HepG2 (cell line): ENCODE results near the gene NIP7. TPM values are rescaled to one million over a fixed set of nuclear protein-coding genes. Genes with fewer than 3 reads are reported as not detected.
A peak's percentile ranks its signal among the peaks of the same experiment; 100 is the strongest.

Experiments
- ATAC-seq: fragments of 200-7000 bp; cut with Tn5 transposase; 3 replicates; pipeline ENCODE4 v1.9.1; 2020; ENCODE audit warnings: mild to moderate bottlenecking, moderate library complexity
- BruUV-seq: library from RNA; stranded (reverse); fragments of 400-500 nt; replicated peaks from 2 replicates; lab custom pipeline; 2021; lab: Mats Ljungman, UMichigan
- CTCF ChIA-PET: fragments of 300-600 bp; formaldehyde crosslinking; extraction: SDS; loops from one replicate; lab custom pipeline; 2021; ENCODE audit warnings: low total read pairs, inconsistent platforms, low intra/inter-chr PET ratio; lab: Yijun Ruan, JAX
- POLR2A ChIA-PET: fragments of 350-600 bp; sonication (Branson Sonifier 250); formaldehyde crosslinking; loops from one replicate; lab custom pipeline; 2020; ENCODE audit warnings: antibody characterized with exemption, inconsistent platforms; lab: Yijun Ruan, JAX
- DNase-seq: peaks from one replicate; pipeline ENCODE4 v3.0.0-alpha.2; 2015; ENCODE audit warnings: low spot score
- FAIRE-seq: peaks from 3 replicates; lab custom pipeline; 2011; peaks lifted over from hg19 to GRCh38; lab: Jason Lieb, UNC
- H2AFZ ChIP-seq: one replicate; pipeline ENCODE4 v1.6.1; 2011; ENCODE audit warnings: low read length, inconsistent platforms
- H3K27ac ChIP-seq: fragments of 300-600 bp; 3 replicates; pipeline ENCODE4 v1.8.0; 2011; ENCODE audit warnings: mixed run types, mild to moderate bottlenecking, mixed read lengths, low read length, inconsistent platforms; ENCODE audit not compliant: insufficient read depth; ENCODE audit errors: extremely low read length
- H3K27me3 ChIP-seq, 2 experiments: fragments of 200-600 bp in 1 of 2; 2 replicates in 1 of 2; 3 replicates in 1 of 2; pipeline versions ENCODE4 v1.6.0 to v1.8.0; 2011; ENCODE audit warnings: low read length in 2 of 2, mild to moderate bottlenecking in 2 of 2, moderate library complexity in 2 of 2, inconsistent platforms in 1 of 2; ENCODE audit not compliant: insufficient read depth in 2 of 2, control insufficient read depth in 1 of 2
- H3K36me3 ChIP-seq, 2 experiments: fragments of 200-600 bp in 1 of 2; replicated peaks in 1 of 2; 2 replicates in 1 of 2; 3 replicates in 1 of 2; pipeline versions ENCODE4 v1.5.1 to v1.8.0; 2011; ENCODE audit warnings: low read length in 2 of 2, inconsistent platforms in 1 of 2; ENCODE audit not compliant: insufficient read depth in 2 of 2, control insufficient read depth in 1 of 2
- H3K4me1 ChIP-seq: 2 replicates; pipeline ENCODE4 v1.5.1; 2012; ENCODE audit warnings: low read length, inconsistent platforms; ENCODE audit not compliant: insufficient read depth
- H3K4me2 ChIP-seq: 2 replicates; pipeline ENCODE4 v1.6.0; 2011; ENCODE audit warnings: low read depth, low read length, inconsistent platforms
- H3K4me3 ChIP-seq, 3 experiments: fragments of 200-600 bp in 1 of 3; sonication (generic), shearing (Covaris generic) in 1 of 3; replicated peaks in 1 of 3; 2 replicates each; pipeline ENCODE4 v1.5.1; 2011 to 2016; ENCODE audit warnings: low read length in 3 of 3, inconsistent platforms in 2 of 3, low read depth in 2 of 3, mild to moderate bottlenecking in 2 of 3, control low read depth in 1 of 3, mixed read lengths in 1 of 3; ENCODE audit not compliant: insufficient read depth in 1 of 3
- H3K79me2 ChIP-seq: one replicate; pipeline ENCODE4 v1.6.1; 2011; ENCODE audit warnings: low read length, inconsistent platforms; ENCODE audit not compliant: insufficient read depth
- H3K9ac ChIP-seq: 2 replicates; pipeline ENCODE4 v1.6.0; 2011; ENCODE audit warnings: mild to moderate bottlenecking, low read depth, low read length, inconsistent platforms; ENCODE audit not compliant: insufficient read depth
- H3K9me3 ChIP-seq: 2 replicates; pipeline ENCODE4 v1.5.1; 2012; ENCODE audit warnings: mild to moderate bottlenecking, low read length
- H4K20me1 ChIP-seq: 2 replicates; pipeline ENCODE4 v1.6.0; 2011; ENCODE audit warnings: inconsistent platforms, mild to moderate bottlenecking, low read length, moderate library complexity; ENCODE audit not compliant: insufficient read depth
- ASH2L ChIP-seq: fragments of 300-600, 200-600 bp; sonication (generic); IDR thresholded peaks from 2 replicates; pipeline ENCODE4 v1.7.0; 2017; ENCODE audit warnings: low read depth, mild to moderate bottlenecking, moderate library complexity, mixed read lengths, low read length; ENCODE audit not compliant: insufficient read length
- HNF4G ChIP-seq, 2 experiments: sonication (generic) in 1 of 2; formaldehyde crosslinking in 1 of 2; IDR thresholded peaks; 2 replicates each; pipeline versions ENCODE4 v1.4.0 to v1.6.1; 2011 to 2020; ENCODE audit warnings: borderline replicate concordance in 2 of 2, low read depth in 2 of 2, mild to moderate bottlenecking in 2 of 2, low read length in 1 of 2, missing genetic modification reagents in 1 of 2, moderate library complexity in 1 of 2
- MAFG ChIP-seq: sonication (generic); formaldehyde crosslinking; IDR thresholded peaks from 2 replicates; pipeline ENCODE4 v1.5.1; 2020; ENCODE audit warnings: mild to moderate bottlenecking, missing genetic modification reagents
- RBFOX2 ChIP-seq: fragments of 200-400 bp; formaldehyde crosslinking; IDR thresholded peaks from 2 replicates; pipeline ENCODE4 v1.6.1; 2017; ENCODE audit warnings: low read depth, mild to moderate bottlenecking, low read length
- RBM22 ChIP-seq: fragments of 200-400 bp; formaldehyde crosslinking; optimal IDR thresholded peaks from 2 replicates; pipeline ENCODE3; 2017; ENCODE audit warnings: mild to moderate bottlenecking, low read length, moderate library complexity
- XBP1 ChIP-seq: sonication (generic); formaldehyde crosslinking; IDR thresholded peaks from 2 replicates; pipeline ENCODE4 v1.5.0; 2020; ENCODE audit warnings: missing genetic modification reagents
- ZFP62 ChIP-seq: sonication (generic); formaldehyde crosslinking; IDR thresholded peaks from 2 replicates; pipeline ENCODE4 v1.4.0; 2020; ENCODE audit warnings: missing genetic modification reagents
- ZNF180 ChIP-seq: sonication (generic); formaldehyde crosslinking; IDR thresholded peaks from 2 replicates; pipeline ENCODE4 v1.4.0; 2020; ENCODE audit warnings: low read depth, missing genetic modification reagents, borderline replicate concordance
- ZNF232 ChIP-seq: sonication (generic); formaldehyde crosslinking; IDR thresholded peaks from 2 replicates; pipeline ENCODE4 v1.4.0; 2020; ENCODE audit warnings: missing genetic modification reagents, borderline replicate concordance
- ZNF546 ChIP-seq: sonication (generic); formaldehyde crosslinking; conservative IDR thresholded peaks from 2 replicates; pipeline ENCODE4 v1.8.1; 2023; ENCODE audit warnings: mild to moderate bottlenecking, missing genetic modification reagents
- ZNF589 ChIP-seq: sonication (generic); formaldehyde crosslinking; conservative IDR thresholded peaks from 2 replicates; pipeline ENCODE4 v1.8.0; 2022; ENCODE audit warnings: mild to moderate bottlenecking, moderate library complexity, missing genetic modification reagents
- ZNF75D ChIP-seq: sonication (generic); formaldehyde crosslinking; IDR thresholded peaks from 2 replicates; pipeline ENCODE4 v1.8.1; 2023; ENCODE audit warnings: missing genetic modification reagents, mild to moderate bottlenecking, borderline replicate concordance
- ZNF878 ChIP-seq: sonication (generic); formaldehyde crosslinking; IDR thresholded peaks from 2 replicates; pipeline ENCODE4 v1.8.1; 2023; ENCODE audit warnings: mild to moderate bottlenecking, missing genetic modification reagents, moderate library complexity
- WGBS: methylation state at CpG from one replicate; pipeline ENCODE4 v1.1.6; 2017; ENCODE audit warnings: low lambda C conversion rate; 5-methylcytosine and 5-hydroxymethylcytosine counted together
- in situ Hi-C: cut with HindIII; loops from 2 replicates; pipeline ENCODE4 v1.10.0; 2017; ENCODE audit warnings: low pct_unique_long_range_greater_than_20kb; ENCODE audit not compliant: extremely low pct_ligation_motif_present
- intact Hi-C: fragments of 100-400 bp; cut with micrococcal nuclease; formaldehyde crosslinking; loops from one replicate; pipeline ENCODE4 v1.10.0; 2022; ENCODE audit not compliant: unreplicated experiment
- polyA plus RNA-seq, 8 experiments: library from polyadenylated mRNA; depleted of rRNA in 3 of 8; stranded (reverse) in 7 of 8; unstranded in 1 of 8; fragments of >200 nt; fragmentation: Illumina TruSeq in 4 of 8; extraction: Trizol in 4 of 8; gene quantifications; 2 replicates each; pipeline versions ENCODE4 v1.2.1 to v1.2.3, GENCODE V29; 2011 to 2016; ENCODE audit warnings: low read depth in 4 of 8, missing spikeins in 1 of 8, mixed read lengths in 1 of 8; ENCODE audit not compliant: insufficient read depth in 1 of 8
- total RNA-seq, 5 experiments: library from RNA; depleted of rRNA; stranded (reverse); fragments of >200 nt; fragmentation: Illumina TruSeq; extraction: Trizol; gene quantifications; 2 replicates each; pipeline ENCODE4 v1.2.3, GENCODE V29; 2016; ENCODE audit warnings: low read depth in 1 of 5
- TF ChIP-seq, protein P1 (sequence below): IDR thresholded peaks from 2 replicates; pipeline ENCODE4 v1.6.1; 2016; ENCODE audit warnings: mild to moderate bottlenecking
- TF ChIP-seq, protein P2 (sequence below): sonication (generic); formaldehyde crosslinking; IDR thresholded peaks from 2 replicates; pipeline ENCODE4 v1.4.0; 2020; ENCODE audit warnings: missing genetic modification reagents, mild to moderate bottlenecking, borderline replicate concordance

Gene NIP7
- total and polyA plus RNA-seq, 2 of the 13 experiments (the other 11 are each of a cell fraction or from before 2014, with no cell fraction given), result 15.3 to 114 TPM

DNA sequence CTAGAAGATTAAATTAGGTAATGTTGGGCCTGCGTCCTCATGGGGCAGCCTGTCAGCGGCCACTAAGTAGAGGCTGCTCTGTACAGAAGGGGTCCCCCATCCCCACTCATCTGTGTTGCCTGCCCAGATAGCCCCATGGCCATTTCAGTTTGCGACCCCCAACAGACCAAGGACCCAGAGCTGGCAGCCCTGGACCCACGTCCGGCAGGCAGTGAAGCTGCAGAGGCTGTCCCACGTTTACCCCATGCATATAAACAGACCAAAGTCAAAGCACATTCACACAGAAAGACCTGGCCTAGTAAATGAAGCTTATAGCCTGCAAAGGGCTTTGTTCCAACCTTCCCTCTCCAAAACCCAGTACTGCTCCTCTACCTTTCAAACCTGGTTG is 13.8 kb upstream of the NIP7 start (continued):
- TF ChIP-seq ZNF75D (CRISPR knock-in tag), result no peak
- peak; percentile 22; the same call in 1 of the 2 replicates for TF ChIP-seq RBFOX2

- no peaks in the 10 kb centered on the region for H3K9me3 ChIP-seq
- H3K4me2 ChIP-seq, result peak overlapping the region; percentile 80
- WGBS, result 13% methylated on average over 7 of the region's 7 CpGs
- DNase-seq (peak; percentile 94), ATAC-seq (peak; percentile 51), FAIRE-seq (peak; percentile 94)
- H3K4me3 ChIP-seq, result peak overlapping the region in 2 of 3 experiments; percentile 13 to 84; a peak in 4 of 6 replicates
- peak overlapping the region; percentile 45 for H3K9ac ChIP-seq
- BruUV-seq, result TSS peak; percentile 10
- H3K36me3 ChIP-seq, result peaks cover 24 to 46% of the 10 kb centered on the region in 2 experiments
- peak overlapping the region; percentile 68 for H3K27ac ChIP-seq
- POLR2A ChIA-PET, result interaction anchor here (0.7 to 5.8 kb wide), 6 partner anchors 9 to 25 kb away, joined by 3 to 52 read pairs (median 8); partner anchors contain the start of genes COG8, NIP7, TMED6 and VPS4A
- no peak overlapping the region for H2AFZ ChIP-seq
- peaks cover 62% of the 10 kb centered on the region for H3K79me2 ChIP-seq
- in situ Hi-C loops (no loop called here), intact Hi-C loops (loop anchor here (1.0 to 2.0 kb wide), 2 partner anchors 16 to 59 kb away; partner anchors contain the start of gene VPS4A)
- CTCF ChIA-PET, result interaction anchor here (1.0 to 1.1 kb wide), 2 partner anchors 12 to 14 kb away, joined by 3 to 4 read pairs; partner anchors contain the start of gene NIP7
- peaks cover 35% of the 10 kb centered on the region for H4K20me1 ChIP-seq
- peaks cover 60% of the 10 kb centered on the region for H3K4me1 ChIP-seq
- H3K27me3 ChIP-seq, result no peaks in the 10 kb centered on the region
- TF ChIP-seq ZNF589 (no peak), HNF4G (IDR thresholded peaks at IDR 0.05; ENCODE audit: borderline replicate concordance, low read depth, low read length) (peak; percentile 92), HNF4G (CRISPR knock-in tag; IDR thresholded peaks at IDR 0.05; ENCODE audit: borderline replicate concordance, low read depth) (peak; percentile 92; the same call in 1 of the 2 replicates), ZNF878 (no peak), MAFG (CRISPR knock-in tag) (no peak), RBM22 (peak; percentile 90), ASH2L (peak; percentile 64), ZNF232 (CRISPR knock-in tag) (peak; percentile 83; the same call in 1 of the 2 replicates), ZFP62 (no peak), ZNF180 (CRISPR knock-in tag) (no peak), ZNF546 (no peak), XBP1 (CRISPR knock-in tag) (no peak)
- TF ChIP-seq, protein P1, sequence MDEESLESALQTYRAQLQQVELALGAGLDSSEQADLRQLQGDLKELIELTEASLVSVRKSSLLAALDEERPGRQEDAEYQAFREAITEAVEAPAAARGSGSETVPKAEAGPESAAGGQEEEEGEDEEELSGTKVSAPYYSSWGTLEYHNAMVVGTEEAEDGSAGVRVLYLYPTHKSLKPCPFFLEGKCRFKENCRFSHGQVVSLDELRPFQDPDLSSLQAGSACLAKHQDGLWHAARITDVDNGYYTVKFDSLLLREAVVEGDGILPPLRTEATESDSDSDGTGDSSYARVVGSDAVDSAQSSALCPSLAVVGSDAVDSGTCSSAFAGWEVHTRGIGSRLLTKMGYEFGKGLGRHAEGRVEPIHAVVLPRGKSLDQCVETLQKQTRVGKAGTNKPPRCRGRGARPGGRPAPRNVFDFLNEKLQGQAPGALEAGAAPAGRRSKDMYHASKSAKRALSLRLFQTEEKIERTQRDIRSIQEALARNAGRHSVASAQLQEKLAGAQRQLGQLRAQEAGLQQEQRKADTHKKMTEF (CRISPR knock-in tag), result peak; percentile 59
- TF ChIP-seq, protein P2, sequence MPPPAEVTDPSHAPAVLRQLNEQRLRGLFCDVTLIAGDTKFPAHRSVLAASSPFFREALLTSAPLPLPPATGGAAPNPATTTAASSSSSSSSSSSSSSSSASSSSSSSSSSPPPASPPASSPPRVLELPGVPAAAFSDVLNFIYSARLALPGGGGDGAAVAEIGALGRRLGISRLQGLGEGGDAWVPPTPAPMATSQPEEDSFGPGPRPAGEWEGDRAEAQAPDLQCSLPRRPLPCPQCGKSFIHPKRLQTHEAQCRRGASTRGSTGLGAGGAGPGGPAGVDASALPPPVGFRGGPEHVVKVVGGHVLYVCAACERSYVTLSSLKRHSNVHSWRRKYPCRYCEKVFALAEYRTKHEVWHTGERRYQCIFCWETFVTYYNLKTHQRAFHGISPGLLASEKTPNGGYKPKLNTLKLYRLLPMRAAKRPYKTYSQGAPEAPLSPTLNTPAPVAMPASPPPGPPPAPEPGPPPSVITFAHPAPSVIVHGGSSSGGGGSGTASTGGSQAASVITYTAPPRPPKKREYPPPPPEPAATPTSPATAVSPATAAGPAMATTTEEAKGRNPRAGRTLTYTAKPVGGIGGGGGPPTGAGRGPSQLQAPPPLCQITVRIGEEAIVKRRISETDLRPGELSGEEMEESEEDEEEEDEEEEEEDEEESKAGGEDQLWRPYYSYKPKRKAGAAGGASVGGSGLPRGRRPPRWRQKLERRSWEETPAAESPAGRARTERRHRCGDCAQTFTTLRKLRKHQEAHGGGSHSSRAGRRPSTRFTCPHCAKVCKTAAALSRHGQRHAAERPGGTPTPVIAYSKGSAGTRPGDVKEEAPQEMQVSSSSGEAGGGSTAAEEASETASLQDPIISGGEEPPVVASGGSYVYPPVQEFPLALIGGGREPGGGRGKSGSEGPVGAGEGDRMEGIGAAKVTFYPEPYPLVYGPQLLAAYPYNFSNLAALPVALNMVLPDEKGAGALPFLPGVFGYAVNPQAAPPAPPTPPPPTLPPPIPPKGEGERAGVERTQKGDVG (CRISPR knock-in tag), result no peak; the same call in 1 of the 2 replicates
Observed at GRCh38 chr16:69326172-69326873, 13.2 kb upstream of the NIP7 start.
